OCI-LY7 (cell line): Measurements from ENCODE around the gene NARS2. TPM values are rescaled to one million over a fixed set of nuclear protein-coding genes. Genes with fewer than 3 reads are reported as not detected.
"Not testable (repeated sequence)": the region's sequence is repeated elsewhere in the genome, so short reads cannot be mapped to it uniquely, and the experiment has no call there.

ENCODE experiments used
- BruUV-seq: library from RNA; stranded (reverse); fragments of 400-500 nt; replicated peaks from 2 replicates; lab custom pipeline; 2021; lab: Mats Ljungman, UMichigan
- CTCF ChIA-PET: fragments of 300-600 bp; sonication (Branson Sonifier 250); formaldehyde crosslinking; loops from one replicate; lab custom pipeline; 2022; ENCODE audit warnings: antibody characterized with exemption; ENCODE audit not compliant: unreplicated experiment; lab: Charles Lee
- POLR2A ChIA-PET: fragments of 300-600 bp; sonication (Branson Sonifier 250); formaldehyde crosslinking; loops from one replicate; lab custom pipeline; 2022; ENCODE audit warnings: antibody characterized with exemption; lab: Charles Lee
- DNase-seq: peaks from one replicate; pipeline ENCODE4 v3.0.0-alpha.2; 2015; ENCODE audit warnings: low spot score
- H2AFZ ChIP-seq: fragments of 200-600 bp; sonication (generic), shearing (Covaris generic); 2 replicates; pipeline ENCODE4 v1.6.1; 2014; ENCODE audit warnings: mild to moderate bottlenecking, antibody characterized with exemption, low read length, moderate library complexity
- H3K27ac ChIP-seq: fragments of 200-600 bp; sonication (generic); 2 replicates; pipeline ENCODE4 v1.5.1; 2014; ENCODE audit warnings: mixed run types, low read depth, mild to moderate bottlenecking, moderate library complexity, low read length, inconsistent platforms; ENCODE audit not compliant: poor library complexity, severe bottlenecking
- H3K36me3 ChIP-seq: fragments of 200-600 bp; sonication (generic); 2 replicates; pipeline ENCODE4 v1.6.1; 2014; ENCODE audit warnings: mild to moderate bottlenecking, antibody characterized with exemption, low read length, moderate library complexity, mixed read lengths; ENCODE audit not compliant: insufficient read depth
- H3K4me1 ChIP-seq: fragments of 200-600 bp; sonication (generic); 2 replicates; pipeline ENCODE4 v1.5.1; 2014; ENCODE audit warnings: mild to moderate bottlenecking, low read length; ENCODE audit not compliant: insufficient read depth, poor library complexity, severe bottlenecking
- H3K4me2 ChIP-seq: fragments of 200-600 bp; sonication (generic); 2 replicates; pipeline ENCODE4 v1.6.1; 2014; ENCODE audit warnings: mild to moderate bottlenecking, low read length
- H3K4me3 ChIP-seq: fragments of 200-600 bp; sonication (generic); 2 replicates; pipeline ENCODE4 v1.5.1; 2014; ENCODE audit warnings: mild to moderate bottlenecking, low read depth, low read length; ENCODE audit not compliant: poor library complexity, severe bottlenecking
- H3K79me2 ChIP-seq: fragments of 200-600 bp; sonication (generic); 2 replicates; pipeline ENCODE4 v1.6.1; 2016; ENCODE audit warnings: low read depth, mild to moderate bottlenecking, low read length, moderate library complexity, mixed read lengths; ENCODE audit not compliant: insufficient read depth
- H3K9me2 ChIP-seq: fragments of 200-600 bp; sonication (generic); 2 replicates; pipeline ENCODE4 v1.6.1; 2016; ENCODE audit warnings: mild to moderate bottlenecking, low read length, mixed read lengths; ENCODE audit not compliant: insufficient read depth
- H3K9me3 ChIP-seq: fragments of 200-600 bp; sonication (generic); 2 replicates; pipeline ENCODE4 v1.6.1; 2014; ENCODE audit warnings: mild to moderate bottlenecking, mixed run types, low read length, mixed read lengths
- H4K20me1 ChIP-seq: fragments of 200-600 bp; sonication (generic); 2 replicates; pipeline ENCODE4 v1.6.1; 2014; ENCODE audit warnings: mild to moderate bottlenecking, antibody characterized with exemption, low read length, moderate library complexity, mixed read lengths; ENCODE audit not compliant: insufficient read depth
- CTCF ChIP-seq: fragments of 200-600 bp; sonication (generic); conservative IDR thresholded peaks from 2 replicates; pipeline ENCODE4 v1.5.1; 2014; ENCODE audit warnings: mild to moderate bottlenecking, antibody characterized with exemption, low read length, moderate library complexity, mixed read lengths
- EZH2phosphoT487 ChIP-seq: fragments of 200-600 bp; sonication (generic); IDR thresholded peaks from 2 replicates; pipeline ENCODE4 v1.6.1; 2018; ENCODE audit warnings: low read depth, borderline replicate concordance, mild to moderate bottlenecking, mixed run types, antibody characterized with exemption, low read length, moderate library complexity, mixed read lengths
- intact Hi-C: fragments of 100-400 bp; cut with micrococcal nuclease; formaldehyde crosslinking; loops from one replicate; pipeline ENCODE4 v1.10.0; 2022; ENCODE audit not compliant: unreplicated experiment
- total RNA-seq, 2 experiments: library from RNA; depleted of rRNA in 1 of 2; stranded (reverse); fragments of >200 nt in 1 of 2; shearing (Covaris generic) in 1 of 2; gene quantifications; 2 replicates each; pipeline ENCODE4 v1.2.3, GENCODE V29; 2014 to 2022

Gene NARS2
- total RNA-seq, 2 experiments from 2014 or later = 28.1 to 29.2 TPM

DNA sequence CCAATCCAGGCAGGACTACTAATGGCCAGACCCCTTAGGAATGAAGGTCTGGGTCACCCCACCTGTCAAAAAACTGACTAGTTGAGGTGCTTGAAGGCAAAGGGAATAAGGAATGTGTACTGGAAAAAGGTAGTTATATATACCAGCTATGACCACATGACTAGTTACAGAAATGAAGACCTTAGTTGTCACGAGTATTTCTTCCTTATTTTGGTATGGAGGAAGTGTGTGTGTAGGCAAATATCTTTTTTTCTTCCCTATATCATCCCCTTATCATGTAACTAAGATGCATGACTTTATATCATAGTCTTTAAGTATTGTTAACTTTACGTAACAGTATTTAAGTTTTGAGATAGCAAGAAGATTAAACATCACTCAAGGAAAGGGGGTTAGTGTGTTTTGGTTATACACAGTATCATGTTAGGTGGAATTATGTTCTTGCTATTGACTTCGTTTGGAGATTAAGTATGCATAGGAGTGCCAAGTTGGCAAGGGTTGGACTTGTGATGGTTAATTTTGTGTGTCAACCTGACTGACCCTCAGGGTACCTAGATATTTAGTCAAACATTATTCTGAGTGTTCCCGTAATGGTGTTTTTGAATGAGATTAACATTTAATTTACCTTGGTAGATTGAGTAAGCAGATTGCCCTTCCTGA lies 38.2 kb upstream of the NARS2 start:
- DNase-seq = no peak
- no peaks in the 10 kb centered on the region for H4K20me1 ChIP-seq
- no peak overlapping the region for H3K4me3 ChIP-seq
- no peak overlapping the region for H2AFZ ChIP-seq
- H3K4me2 ChIP-seq = no peak overlapping the region
- H3K9me3 ChIP-seq = no peaks in the 10 kb centered on the region
- H3K79me2 ChIP-seq = no peaks in the 10 kb centered on the region
- no peaks in the 10 kb centered on the region for H3K4me1 ChIP-seq
- intact Hi-C loops = no loop called here
- H3K36me3 ChIP-seq = no peaks in the 10 kb centered on the region
- BruUV-seq = no TSS peak
- no peak overlapping the region for H3K27ac ChIP-seq
- TF ChIP-seq EZH2phosphoT487 (no peak), CTCF (no peak)
- ChIA-PET CTCF (no interaction called here), POLR2A (interaction anchor here (0.6 kb wide), 1 partner anchor 1169 kb away, joined by 5 read pairs; no protein-coding TSS in a partner anchor)
- no peaks in the 10 kb centered on the region for H3K9me2 ChIP-seq

DNA sequence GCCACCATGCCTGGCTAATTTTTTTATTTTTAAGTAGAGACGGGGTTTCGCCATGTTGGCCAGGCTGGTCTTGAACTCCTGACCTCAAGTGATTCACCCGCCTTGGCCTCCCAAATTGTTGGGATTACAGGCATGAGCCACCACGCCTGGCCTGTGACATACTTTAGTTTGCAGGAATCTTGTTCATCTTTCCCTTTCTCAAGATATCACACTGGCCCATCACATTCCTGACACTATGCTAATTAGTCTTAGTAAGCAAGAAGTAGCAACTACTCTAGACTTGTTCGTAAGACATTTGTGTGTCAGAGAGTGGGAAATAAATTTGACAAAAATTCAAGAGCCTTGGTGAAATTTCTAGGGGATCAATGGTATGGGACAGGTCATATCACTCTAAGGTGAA lies 34.7 kb upstream of the NARS2 start:
- DNase-seq, CTCF ChIA-PET, H3K9me2 ChIP-seq, H3K4me3 ChIP-seq, POLR2A ChIA-PET, H3K9me3 ChIP-seq, intact Hi-C loops, H3K4me1 ChIP-seq, H3K27ac ChIP-seq, H2AFZ ChIP-seq, H3K4me2 ChIP-seq, H3K79me2 ChIP-seq, H4K20me1 ChIP-seq, H3K36me3 ChIP-seq, BruUV-seq: not testable (repeated sequence)

- ChIA-PET POLR2A (no interaction called here), CTCF (no interaction called here)
- H3K36me3 ChIP-seq = no peaks in the 10 kb centered on the region
- BruUV-seq = no TSS peak
- H3K27ac ChIP-seq = no peak overlapping the region
- no peaks in the 10 kb centered on the region for H4K20me1 ChIP-seq
- no peak overlapping the region for H3K4me2 ChIP-seq
- no peaks in the 10 kb centered on the region for H3K9me2 ChIP-seq
- H3K4me1 ChIP-seq = no peaks in the 10 kb centered on the region
- no peaks in the 10 kb centered on the region for H3K79me2 ChIP-seq
- H3K4me3 ChIP-seq = no peak overlapping the region
- intact Hi-C loops = no loop called here
- TF ChIP-seq EZH2phosphoT487 (no peak), CTCF (no peak)
- no peaks in the 10 kb centered on the region for H3K9me3 ChIP-seq
- DNase-seq = no peak
- H2AFZ ChIP-seq = no peak overlapping the region
These were observed 33.0 kb upstream of the NARS2 start for GRCh38 chr11:78607696-78608095.
